NCI-H345 treated with DMSO at 0.1 percent for 48 hours (cell line): ENCODE results near the gene ST6GALNAC6.
A peak's percentile ranks its signal among the peaks of the same experiment; 100 is the strongest.
"Not testable (repeated sequence)": the region's sequence is repeated elsewhere in the genome, so short reads cannot be mapped to it uniquely, and the experiment has no call there.

Experiments used
- DNase-seq: peaks from one replicate; lab custom pipeline; 2025; ENCODE audit not compliant: unreplicated experiment; lab: John Stamatoyannopoulos, UW

ST6GALNAC6 gene

GRCh38 chr9:127896395-127897192 lies 2.8 kb downstream of the ST6GALNAC6 start:
- no peak for DNase-seq

- no peak for DNase-seq
Measured at GRCh38 chr9:127895811-127896210, 3.6 kb downstream of the ST6GALNAC6 start.

GRCh38 chr9:127893392-127893791 lies 6.0 kb downstream of the ST6GALNAC6 start:
- no peak for DNase-seq

GRCh38 chr9:127892831-127893230 lies 6.6 kb downstream of the ST6GALNAC6 start:
- DNase-seq = no peak

- DNase-seq = no peak
Measured at GRCh38 chr9:127890053-127890452, 9.3 kb downstream of the ST6GALNAC6 start.

GRCh38 chr9:127887792-127888191 lies 11.6 kb downstream of the ST6GALNAC6 start:
- no peak for DNase-seq

GRCh38 chr9:127886401-127886972 lies 12.9 kb downstream of the ST6GALNAC6 start:
- no peak for DNase-seq

- DNase-seq = no peak
Measured at GRCh38 chr9:127885508-127886281, 13.7 kb downstream of the ST6GALNAC6 start.

- no peak for DNase-seq
Measured at GRCh38 chr9:127884976-127885490, 14.4 kb downstream of the ST6GALNAC6 start.

- peak; percentile 59 for DNase-seq
Measured at GRCh38 chr9:127884427-127884911, 14.9 kb downstream of the ST6GALNAC6 start.

- DNase-seq = no peak
Measured at GRCh38 chr9:127883959-127884358, 15.4 kb downstream of the ST6GALNAC6 start.

- not testable (repeated sequence) for DNase-seq
Measured at GRCh38 chr9:127881715-127882114, 17.7 kb downstream of the ST6GALNAC6 start.

- DNase-seq = no peak
Measured at GRCh38 chr9:127880143-127880542, 19.3 kb downstream of the ST6GALNAC6 start.

GRCh38 chr9:127878652-127879390 lies 20.6 kb downstream of the ST6GALNAC6 start:
- no peak for DNase-seq

- no peak for DNase-seq
Measured at GRCh38 chr9:127878001-127878651, 21.3 kb downstream of the ST6GALNAC6 start.

GRCh38 chr9:127877566-127877998 lies 21.8 kb downstream of the ST6GALNAC6 start, which contains the start of gene AK1:
TSS of gene AK1 (minus strand) at chr9:127877675. CDS start at chr9:127874617, 3,058 bp downstream.
- peak; percentile 17 for DNase-seq

GRCh38 chr9:127876764-127877562 lies 22.4 kb downstream of the ST6GALNAC6 start:
- no peak for DNase-seq

GRCh38 chr9:127876026-127876763 lies 23.2 kb downstream of the ST6GALNAC6 start:
- DNase-seq = no peak
